ENCODE data around the gene ZNF777.
A peak's percentile ranks its signal among the peaks of the same experiment; 100 is the strongest.
"Not testable (repeated sequence)": the region's sequence is repeated elsewhere in the genome, so short reads cannot be mapped to it uniquely, and the experiment has no call there.

ZNF777 gene

GRCh38 chr7:149460493-149461277 lies at the start of gene ZNF777:
TSS of gene ZNF777 (minus strand) at chr7:149461062. CDS start at chr7:149456022, 5,040 bp downstream.
- peak; percentile 95 for DNase-seq (ENCODE audit: low spot score)

- DNase-seq (ENCODE audit: low spot score): no peak
These were observed 49.4 kb upstream of the ZNF777 start for GRCh38 chr7:149510248-149510647.

- no peak for DNase-seq (ENCODE audit: low spot score)
These were observed 48.9 kb upstream of the ZNF777 start for GRCh38 chr7:149509774-149510173.

GRCh38 chr7:149505551-149505950 lies 44.7 kb upstream of the ZNF777 start:
- no peak for DNase-seq (ENCODE audit: low spot score)

- DNase-seq (ENCODE audit: low spot score): no peak
These were observed 40.8 kb upstream of the ZNF777 start for GRCh38 chr7:149501651-149502050.

GRCh38 chr7:149500910-149501309 lies 40.0 kb upstream of the ZNF777 start:
- no peak for DNase-seq (ENCODE audit: low spot score)

GRCh38 chr7:149500201-149500600 lies 39.3 kb upstream of the ZNF777 start:
- DNase-seq (ENCODE audit: low spot score): no peak

DNA sequence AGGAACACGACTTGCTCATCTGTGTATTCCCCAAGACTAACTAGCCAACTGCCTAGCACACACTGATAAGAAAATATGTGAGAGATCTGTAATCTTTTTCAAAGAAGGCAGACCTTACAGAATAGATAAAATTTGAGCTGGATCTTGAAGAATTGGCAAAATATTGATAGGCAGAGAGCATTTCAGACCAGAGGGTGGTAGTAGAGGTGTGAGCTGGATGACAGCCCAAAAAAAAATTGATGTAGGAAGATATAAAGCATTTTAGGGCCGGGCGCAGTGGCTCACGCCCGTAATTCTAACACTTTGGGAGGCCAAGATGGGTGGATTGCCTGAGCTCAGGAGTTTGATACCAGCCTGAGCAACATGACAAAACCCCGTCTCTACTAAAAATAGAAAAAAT lies 37.9 kb upstream of the ZNF777 start:
- DNase-seq (ENCODE audit: low spot score): no peak

DNA sequence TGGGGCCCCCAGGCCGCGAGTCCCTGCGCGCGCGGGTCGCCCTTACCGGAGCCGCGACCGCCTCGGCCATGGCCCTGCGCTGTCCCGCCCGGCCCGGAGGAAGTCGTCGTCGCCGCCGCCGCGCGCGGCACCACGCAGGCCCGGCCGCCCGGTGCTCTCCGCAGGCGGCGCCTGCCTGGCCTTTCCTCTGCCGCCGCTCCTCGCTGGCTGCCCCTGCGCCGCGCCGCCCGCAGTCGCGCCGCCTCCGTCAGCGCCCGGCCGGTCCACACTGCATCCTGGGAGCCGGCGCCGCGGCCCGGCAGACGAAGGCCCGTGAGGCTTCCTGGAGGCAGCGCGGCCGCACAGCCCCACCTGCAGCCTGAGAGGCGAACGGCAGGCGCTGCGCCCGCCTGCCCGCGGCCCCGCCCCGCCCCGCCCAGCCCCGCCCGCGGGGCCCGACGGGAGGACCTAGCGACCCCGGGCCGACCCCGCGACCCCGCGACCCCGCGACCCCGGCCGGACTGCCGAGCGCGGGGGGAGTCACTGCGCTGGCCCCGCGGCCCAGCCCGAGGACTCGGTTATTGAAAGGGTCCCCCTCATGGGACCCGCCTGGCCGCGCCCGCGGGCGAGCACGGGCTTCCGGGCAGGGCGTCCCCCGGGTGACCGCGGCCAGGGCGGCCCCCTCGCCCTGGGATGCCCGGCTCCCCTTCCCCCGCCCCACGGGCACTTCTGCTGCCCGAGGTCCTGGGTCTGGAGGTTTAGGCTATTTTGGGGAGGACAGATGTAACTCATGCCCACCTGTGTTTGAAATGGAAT lies 36.8 kb upstream of the ZNF777 start, which contains the start of gene ZNF746:
ZNF746 (minus strand) TSS at position 343 of the 795 bp plus-strand sequence; CDS start at position 70, 273 bp downstream.
- DNase-seq (ENCODE audit: low spot score): peak; percentile 91

DNA sequence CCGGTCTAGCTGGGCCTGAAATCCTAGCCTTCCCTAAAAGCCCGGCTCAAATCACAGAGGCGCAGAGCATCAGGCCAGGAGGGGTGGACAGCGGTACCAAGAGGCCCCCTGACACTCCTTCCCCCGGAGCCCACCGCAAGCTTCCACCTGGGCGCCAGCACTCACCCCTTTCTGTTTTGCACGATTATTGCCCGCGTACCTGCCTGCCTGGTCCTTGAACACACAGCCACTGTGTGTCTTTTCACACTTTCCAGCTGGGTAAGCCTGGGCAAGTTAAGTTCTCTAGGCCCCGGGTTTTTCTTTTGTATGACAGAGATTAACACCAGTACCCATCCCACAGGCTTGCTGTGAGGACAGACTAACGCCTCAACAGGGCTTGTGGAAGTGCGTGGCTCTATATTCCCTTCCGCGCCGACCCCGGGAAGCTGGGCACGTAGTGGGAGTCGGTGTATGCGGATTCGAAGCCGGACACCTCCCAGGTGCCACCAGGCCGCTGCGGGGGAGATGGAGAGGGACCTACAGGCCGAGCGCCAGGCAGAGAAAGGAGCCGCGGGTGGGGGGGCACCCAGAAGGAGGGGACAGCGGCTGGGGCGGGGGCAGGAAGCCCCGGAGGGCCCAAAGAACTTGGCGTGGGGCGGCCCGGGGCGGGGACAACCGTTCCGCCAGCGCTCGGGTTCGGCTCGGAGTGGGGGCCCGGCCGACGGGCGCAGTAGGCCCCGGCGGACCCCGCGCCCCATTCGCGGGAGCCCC lies 36.0 kb upstream of the ZNF777 start:
- peak; percentile 50 for DNase-seq (ENCODE audit: low spot score)

DNA sequence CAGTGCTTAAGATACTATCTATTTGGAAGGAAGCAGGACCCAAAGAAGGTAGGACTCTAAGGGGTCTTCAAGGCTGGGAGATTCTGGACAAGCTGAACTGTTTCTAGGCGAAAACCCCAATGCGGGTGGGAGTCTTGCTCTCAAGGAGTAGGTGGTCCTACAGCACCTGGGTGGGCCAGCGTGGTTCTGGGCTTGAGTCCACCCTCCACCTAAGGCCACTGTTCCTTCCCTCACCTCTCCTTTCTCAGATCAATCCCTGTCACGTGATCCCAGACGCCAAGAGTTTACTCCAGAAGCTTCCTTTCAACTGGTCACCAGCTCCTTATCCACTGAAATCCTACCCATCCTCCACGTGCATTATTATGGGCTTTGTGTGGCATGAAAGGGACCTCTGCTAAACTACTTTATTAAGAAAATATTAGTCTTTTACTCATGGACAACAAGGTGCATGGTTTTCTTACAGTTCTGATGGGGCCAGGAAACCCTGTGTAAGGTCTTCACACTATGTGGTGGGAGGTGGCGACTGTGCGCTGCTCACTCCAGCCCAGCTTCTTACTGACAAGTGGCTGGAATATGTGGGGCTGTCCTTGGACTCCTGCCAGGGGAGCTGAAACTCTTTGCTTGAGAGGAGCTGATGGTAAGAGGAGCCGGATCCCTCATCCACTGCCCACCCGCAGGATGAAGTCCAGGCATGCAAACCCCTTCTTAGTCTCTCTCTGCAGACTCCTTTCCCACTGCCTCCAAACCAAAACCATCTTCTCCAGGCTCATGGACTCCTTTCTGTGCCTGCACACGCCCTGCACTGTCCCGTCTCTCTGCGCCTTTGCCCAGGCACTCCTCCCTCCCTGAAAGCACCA lies 35.2 kb upstream of the ZNF777 start:
- DNase-seq (ENCODE audit: low spot score): no peak

DNA sequence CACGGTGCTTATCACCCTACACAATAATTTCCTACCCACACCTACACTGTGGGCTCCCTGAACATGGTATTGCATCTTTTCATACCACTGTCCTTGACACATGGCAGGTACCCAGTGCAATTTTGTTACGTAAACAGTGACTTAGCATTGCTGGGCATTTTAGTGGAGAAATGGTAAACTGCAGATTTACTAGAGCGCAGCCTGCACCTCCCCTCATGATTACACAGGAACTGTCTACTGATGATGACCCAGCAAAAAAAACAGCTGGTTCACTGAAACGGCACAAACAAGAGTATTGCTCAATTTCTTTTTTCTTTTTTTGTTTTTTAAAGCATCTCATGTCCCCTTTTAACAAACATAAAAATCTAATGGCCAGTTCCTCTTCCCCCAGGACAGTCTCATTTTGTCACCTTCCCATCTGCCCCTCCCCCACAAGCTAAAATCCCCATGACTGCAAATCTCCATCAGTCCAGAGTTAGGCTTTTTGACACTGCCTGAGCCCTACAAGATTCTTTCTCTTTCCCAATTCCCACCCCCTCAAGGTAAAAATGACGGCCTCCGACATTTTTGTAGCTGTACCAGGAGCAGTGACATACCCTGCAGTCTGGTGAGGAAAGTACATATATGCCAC lies 34.0 kb upstream of the ZNF777 start:
- no peak for DNase-seq (ENCODE audit: low spot score)

- not testable (repeated sequence) for DNase-seq (ENCODE audit: low spot score)
These were observed 33.1 kb upstream of the ZNF777 start for GRCh38 chr7:149493975-149494374.

DNA sequence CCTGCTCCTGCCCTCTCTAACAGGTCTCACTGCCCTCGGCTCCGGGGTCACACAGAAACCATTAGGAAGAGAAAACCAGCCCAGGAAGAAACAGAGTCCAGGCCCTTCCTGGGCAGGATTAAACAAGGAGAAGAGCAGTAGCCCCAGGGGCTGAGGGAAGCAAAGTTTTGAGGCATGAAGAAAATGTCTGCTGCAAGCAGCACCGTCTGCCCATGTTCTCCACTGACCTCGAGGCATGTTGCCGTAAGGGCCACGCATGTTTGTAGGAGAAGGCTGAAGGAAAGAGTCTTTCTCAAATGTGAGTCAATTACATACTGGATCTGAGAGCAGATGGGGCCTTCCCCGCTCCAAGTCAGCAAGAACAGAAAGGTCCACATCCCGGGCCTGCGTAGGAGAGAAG lies 32.5 kb upstream of the ZNF777 start:
- no peak for DNase-seq (ENCODE audit: low spot score)

DNA sequence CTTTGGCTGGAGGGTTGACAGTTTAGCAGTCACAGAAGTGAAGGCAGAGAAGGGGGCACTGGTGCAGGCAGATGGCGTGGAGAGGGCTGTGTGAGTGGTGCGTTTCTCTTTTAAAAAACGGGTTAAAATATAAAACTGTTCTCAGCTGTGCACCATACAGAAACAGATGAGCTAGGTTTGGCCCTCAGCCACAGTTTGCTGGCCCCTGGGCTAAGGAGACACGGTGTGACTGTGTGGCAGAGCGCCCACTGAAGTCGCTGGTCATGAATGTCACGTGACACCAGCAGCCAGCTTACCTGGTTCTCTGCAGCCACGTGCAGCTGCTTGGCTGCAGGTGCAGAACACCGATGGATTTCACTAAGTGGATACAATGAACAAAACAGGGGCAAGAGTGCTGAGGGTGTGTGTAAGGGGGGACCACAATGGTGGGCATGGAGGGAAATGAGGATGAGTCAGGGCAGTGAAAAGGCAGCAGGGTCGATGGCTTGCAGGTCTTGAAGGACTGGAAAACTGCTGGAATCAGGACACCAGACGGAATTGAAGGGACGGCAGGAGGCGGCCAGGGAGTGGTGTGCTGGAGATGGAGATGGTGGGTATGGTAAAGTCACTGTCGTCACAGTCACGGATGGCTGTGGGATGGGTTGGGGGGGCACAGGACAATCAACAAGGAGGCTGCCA lies 29.4 kb upstream of the ZNF777 start:
- no peak for DNase-seq (ENCODE audit: low spot score)

GRCh38 chr7:149489391-149490024 lies 28.6 kb upstream of the ZNF777 start:
- no peak for DNase-seq (ENCODE audit: low spot score)

GRCh38 chr7:149479568-149479967 lies 18.7 kb upstream of the ZNF777 start:
- DNase-seq (ENCODE audit: low spot score): no peak

DNA sequence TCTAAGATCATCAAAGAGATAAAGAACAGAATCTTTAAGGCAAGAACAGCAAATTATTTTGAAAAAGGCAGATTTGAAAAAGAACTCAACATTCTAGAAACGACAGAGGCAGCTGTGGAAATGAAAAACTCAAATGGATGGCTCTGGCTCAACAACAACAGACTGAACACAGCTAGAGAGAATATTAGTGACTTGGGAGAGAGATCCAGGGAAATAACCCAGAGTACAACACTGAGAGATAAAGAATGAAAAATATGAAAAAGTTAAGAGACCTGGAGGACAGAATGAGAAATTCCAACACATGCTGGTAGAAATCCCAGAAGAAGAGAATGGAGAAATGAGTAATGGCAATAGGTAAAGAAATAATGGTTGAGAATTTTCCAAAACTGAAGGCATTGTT lies 17.9 kb upstream of the ZNF777 start:
- no peak for DNase-seq (ENCODE audit: low spot score)

DNA sequence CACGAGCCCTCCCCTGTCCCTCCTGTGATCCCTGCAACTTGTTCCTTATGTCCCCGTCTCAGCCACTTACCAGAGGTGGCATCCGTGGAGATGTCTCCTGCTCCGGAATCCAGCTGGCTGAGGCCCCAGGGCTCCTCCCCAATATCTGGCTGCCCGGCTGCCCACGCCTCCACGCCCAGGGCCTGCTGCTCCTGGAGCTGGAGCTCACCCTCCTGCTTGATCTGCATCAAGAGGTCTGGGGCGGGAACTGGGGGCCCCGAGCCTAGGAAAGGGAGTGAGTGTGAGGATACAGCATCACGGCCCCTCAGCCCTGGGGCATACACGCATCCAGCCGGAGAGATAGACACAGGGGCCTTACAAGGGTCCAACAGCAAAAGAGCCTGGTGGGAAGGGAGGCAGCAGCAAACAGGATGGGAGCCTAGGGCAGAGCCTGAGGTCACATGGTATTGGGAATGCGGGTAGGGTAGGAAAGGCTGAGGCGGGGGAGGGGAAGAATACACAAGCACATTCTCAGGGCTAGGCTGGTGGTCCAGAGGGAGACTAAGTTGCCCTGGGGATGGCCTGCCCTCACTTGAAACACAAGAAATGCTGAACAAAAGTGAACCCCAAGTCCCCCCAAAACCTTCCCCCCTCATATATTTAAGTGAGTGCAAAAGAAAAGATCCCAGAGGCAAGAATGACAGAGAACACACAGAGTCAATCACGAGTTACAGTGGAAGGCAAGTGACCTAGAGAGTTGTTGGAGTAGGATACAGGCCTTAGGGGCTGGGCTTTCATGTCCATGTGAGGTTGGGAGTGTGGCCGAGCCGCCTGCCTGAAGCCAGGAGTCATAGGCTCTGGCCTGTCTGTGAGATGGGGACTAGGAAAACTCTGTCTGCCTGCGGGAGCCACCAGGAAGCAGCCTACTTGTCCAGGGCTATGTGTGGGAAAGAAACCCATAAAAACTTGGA lies 16.9 kb upstream of the ZNF777 start:
- DNase-seq (ENCODE audit: low spot score): no peak

Data from HuH-7 (cell line).